ENCODE measurements around the gene LZTR1.

LZTR1 gene

DNA sequence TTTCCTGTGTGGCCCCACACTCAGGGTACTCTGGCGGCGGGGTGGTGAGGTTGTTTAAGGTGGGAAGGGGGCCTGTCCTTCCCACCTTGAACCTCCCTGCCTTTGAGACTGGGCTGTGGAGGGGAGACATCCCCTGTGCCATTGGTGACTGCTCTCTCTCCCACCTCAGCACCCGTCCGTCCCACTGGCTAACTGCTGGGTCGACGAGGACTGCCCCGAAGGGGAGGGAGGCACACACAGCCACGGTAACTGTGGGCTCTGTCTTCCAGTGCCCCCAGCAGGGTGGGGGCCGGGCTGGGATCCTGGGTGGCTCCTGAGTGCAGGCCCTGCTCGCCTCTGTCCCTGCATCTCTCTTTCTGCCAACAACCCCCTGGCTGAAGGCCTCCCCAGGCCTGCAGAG is 40.4 kb downstream of the LZTR1 start:
- no peaks in the 10 kb centered on the region for H3K9me3 ChIP-seq (ENCODE audit: severe bottlenecking)
- H3K27me3 ChIP-seq (ENCODE audit: insufficient read depth, low read depth, severe bottlenecking) = no peaks in the 10 kb centered on the region
- H3K27ac ChIP-seq = no peak overlapping the region
- TF ChIP-seq, protein P1, sequence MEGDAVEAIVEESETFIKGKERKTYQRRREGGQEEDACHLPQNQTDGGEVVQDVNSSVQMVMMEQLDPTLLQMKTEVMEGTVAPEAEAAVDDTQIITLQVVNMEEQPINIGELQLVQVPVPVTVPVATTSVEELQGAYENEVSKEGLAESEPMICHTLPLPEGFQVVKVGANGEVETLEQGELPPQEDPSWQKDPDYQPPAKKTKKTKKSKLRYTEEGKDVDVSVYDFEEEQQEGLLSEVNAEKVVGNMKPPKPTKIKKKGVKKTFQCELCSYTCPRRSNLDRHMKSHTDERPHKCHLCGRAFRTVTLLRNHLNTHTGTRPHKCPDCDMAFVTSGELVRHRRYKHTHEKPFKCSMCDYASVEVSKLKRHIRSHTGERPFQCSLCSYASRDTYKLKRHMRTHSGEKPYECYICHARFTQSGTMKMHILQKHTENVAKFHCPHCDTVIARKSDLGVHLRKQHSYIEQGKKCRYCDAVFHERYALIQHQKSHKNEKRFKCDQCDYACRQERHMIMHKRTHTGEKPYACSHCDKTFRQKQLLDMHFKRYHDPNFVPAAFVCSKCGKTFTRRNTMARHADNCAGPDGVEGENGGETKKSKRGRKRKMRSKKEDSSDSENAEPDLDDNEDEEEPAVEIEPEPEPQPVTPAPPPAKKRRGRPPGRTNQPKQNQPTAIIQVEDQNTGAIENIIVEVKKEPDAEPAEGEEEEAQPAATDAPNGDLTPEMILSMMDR (IDR thresholded peaks at IDR 0.05; ENCODE audit: low read depth, low read length) = no peak
- H3K36me3 ChIP-seq = no peaks in the 10 kb centered on the region
- no peak for DNase-seq
- H3K4me3 ChIP-seq (ENCODE audit: low read depth, low read length) = no peak overlapping the region

DNA sequence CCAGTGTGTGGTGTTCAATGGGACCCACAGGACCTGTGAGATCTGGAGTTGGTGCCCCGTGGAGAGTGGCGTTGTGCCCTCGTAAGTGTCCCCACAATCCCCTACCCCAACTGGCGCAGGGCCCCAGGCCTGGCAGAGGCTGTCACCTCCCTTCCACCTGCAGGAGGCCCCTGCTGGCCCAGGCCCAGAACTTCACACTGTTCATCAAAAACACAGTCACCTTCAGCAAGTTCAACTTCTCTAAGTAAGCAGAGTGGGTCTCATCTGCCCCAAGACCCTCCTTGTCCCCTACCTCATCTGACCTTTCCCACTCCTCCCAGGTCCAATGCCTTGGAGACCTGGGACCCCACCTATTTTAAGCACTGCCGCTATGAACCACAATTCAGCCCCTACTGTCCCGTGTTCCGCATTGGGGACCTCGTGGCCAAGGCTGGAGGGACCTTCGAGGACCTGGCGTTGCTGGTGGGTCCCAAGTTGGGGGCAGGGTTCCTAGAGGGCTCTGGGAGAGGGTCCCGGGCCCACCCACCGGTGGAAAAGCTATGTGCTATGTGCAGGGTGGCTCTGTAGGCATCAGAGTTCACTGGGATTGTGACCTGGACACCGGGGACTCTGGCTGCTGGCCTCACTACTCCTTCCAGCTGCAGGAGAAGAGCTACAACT is 41.0 kb downstream of the LZTR1 start:
- DNase-seq = no peak
- no peaks in the 10 kb centered on the region for H3K27me3 ChIP-seq (ENCODE audit: insufficient read depth, low read depth, severe bottlenecking)
- TF ChIP-seq, protein P1 (IDR thresholded peaks at IDR 0.05; ENCODE audit: low read depth, low read length) = peak; percentile 36; the same call in 1 of the 2 replicates
- no peaks in the 10 kb centered on the region for H3K9me3 ChIP-seq (ENCODE audit: severe bottlenecking)
- no peak overlapping the region for H3K4me3 ChIP-seq (ENCODE audit: low read depth, low read length)
- no peak overlapping the region for H3K27ac ChIP-seq
- H3K36me3 ChIP-seq = no peaks in the 10 kb centered on the region

DNA sequence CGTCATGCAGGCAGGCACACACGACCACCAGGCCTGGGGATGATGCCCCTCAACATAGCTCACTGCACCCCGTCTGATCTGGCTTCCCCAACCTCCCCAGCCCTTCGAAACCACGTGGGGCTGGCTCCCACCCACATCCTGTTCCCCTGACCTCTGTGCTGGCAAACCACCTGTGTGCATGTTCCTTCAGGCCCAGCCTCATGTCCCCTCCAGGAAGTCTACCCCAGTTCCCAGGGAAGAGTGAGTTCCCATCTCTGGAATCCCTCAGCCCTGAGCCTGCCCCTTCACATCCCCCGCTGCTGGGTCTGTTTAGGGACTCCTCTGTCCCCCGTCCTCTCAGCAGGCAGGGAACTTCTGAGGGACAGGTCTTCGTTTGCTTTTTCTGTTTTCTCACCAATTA is 43.2 kb downstream of the LZTR1 start:
- no peaks in the 10 kb centered on the region for H3K27me3 ChIP-seq (ENCODE audit: insufficient read depth, low read depth, severe bottlenecking)
- H3K4me3 ChIP-seq (ENCODE audit: low read depth, low read length) = no peak overlapping the region
- H3K36me3 ChIP-seq = no peaks in the 10 kb centered on the region
- H3K27ac ChIP-seq = no peak overlapping the region
- DNase-seq = no peak
- TF ChIP-seq, protein P1 (IDR thresholded peaks at IDR 0.05; ENCODE audit: low read depth, low read length) = no peak
- no peaks in the 10 kb centered on the region for H3K9me3 ChIP-seq (ENCODE audit: severe bottlenecking)

DNA sequence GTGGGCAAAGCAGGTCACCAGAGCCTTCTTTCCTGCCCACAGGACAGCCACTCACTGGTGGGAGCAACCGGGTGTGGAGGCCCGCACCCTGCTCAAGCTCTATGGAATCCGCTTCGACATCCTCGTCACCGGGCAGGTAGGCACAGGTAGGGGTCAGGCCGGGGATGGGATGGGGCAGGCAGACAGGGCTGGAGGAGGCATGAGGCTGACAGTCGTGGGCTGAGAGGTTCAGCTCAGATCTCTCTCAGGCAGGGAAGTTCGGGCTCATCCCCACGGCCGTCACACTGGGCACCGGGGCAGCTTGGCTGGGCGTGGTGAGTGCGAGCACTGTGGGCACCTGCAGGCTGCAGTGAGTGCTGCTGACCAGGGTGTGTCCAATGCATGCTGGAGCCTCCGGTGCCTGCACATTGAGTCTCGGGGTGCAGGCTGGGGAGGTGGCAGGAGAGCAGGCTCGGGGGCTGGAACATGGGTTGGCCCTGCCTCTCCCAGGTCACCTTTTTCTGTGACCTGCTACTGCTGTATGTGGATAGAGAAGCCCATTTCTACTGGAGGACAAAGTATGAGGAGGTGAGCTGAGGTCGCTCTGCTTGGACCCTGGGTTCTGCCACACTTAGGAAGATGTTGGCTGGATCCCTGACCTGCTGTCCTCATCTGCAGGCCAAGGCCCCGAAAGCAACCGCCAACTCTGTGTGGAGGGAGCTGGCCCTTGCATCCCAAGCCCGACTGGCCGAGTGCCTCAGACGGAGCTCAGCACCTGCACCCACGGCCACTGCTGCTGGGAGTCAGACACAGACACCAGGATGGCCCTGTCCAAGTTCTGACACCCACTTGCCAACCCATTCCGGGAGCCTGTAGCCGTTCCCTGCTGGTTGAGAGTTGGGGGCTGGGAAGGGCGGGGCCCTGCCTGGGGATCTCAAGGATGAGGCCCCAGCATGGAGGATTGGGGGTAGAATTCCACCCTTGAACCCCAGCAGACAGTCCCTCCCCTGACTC is 44.0 kb downstream of the LZTR1 start:
- H3K27ac ChIP-seq = peak overlapping the region; percentile 82
- TF ChIP-seq, protein P1 (IDR thresholded peaks at IDR 0.05; ENCODE audit: low read depth, low read length) = no peak
- no peaks in the 10 kb centered on the region for H3K27me3 ChIP-seq (ENCODE audit: insufficient read depth, low read depth, severe bottlenecking)
- H3K9me3 ChIP-seq (ENCODE audit: severe bottlenecking) = no peaks in the 10 kb centered on the region
- H3K36me3 ChIP-seq = no peaks in the 10 kb centered on the region
- no peak for DNase-seq
- no peak overlapping the region for H3K4me3 ChIP-seq (ENCODE audit: low read depth, low read length)

DNA sequence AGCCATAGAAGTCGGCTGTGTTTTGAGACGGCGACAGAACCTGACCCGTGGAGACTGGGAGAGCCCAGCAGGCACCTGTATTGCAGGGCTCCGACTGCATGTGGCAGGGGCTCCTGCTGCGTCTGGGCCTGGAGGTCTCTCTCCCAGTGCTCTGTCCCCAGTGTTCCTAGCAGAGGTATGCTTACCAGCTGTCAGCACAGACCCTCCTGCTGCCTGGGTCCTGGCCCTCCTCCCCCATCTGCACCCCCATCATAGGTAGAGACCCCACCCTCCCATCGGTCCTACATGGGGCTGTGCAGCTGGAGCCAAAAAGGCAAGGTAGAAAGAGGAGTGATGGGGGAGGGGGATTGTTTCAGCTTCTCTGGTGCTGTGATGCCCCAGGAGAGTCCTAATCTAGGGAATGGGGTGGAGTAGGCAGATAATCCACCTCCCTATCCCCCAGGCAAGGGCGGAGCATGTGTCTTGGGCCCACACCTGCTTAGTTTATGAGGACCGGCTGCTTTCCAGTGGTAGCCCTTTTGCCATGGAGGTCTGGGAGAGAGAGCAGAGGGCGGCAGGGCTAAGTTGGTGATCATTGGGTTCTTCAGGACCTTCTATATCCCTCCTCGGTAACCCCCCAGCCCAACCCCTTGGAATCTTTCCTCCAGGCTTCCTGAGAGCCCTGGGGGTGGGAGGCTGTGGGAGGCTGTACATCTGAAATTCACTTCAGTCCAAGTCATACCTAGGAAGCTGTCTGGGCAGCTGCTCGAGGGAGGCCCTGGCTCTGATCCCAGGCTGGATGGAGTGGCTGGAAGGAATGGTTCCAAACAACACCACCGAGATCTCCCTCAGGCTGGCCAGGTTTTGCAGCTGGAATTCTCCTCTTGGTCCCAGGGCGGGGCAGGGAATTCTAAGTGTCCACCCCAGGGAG is 44.9 kb downstream of the LZTR1 start:
- H3K27ac ChIP-seq = peak overlapping the region; percentile 82
- no peaks in the 10 kb centered on the region for H3K27me3 ChIP-seq (ENCODE audit: insufficient read depth, low read depth, severe bottlenecking)
- TF ChIP-seq, protein P1 (IDR thresholded peaks at IDR 0.05; ENCODE audit: low read depth, low read length) = no peak
- H3K9me3 ChIP-seq (ENCODE audit: severe bottlenecking) = no peaks in the 10 kb centered on the region
- no peak overlapping the region for H3K4me3 ChIP-seq (ENCODE audit: low read depth, low read length)
- H3K36me3 ChIP-seq = no peaks in the 10 kb centered on the region
- DNase-seq = peak; percentile 78
